ENCODE data around the gene CDH5.
A peak's percentile ranks its signal among the peaks of the same experiment; 100 is the strongest.

CDH5 gene

DNA sequence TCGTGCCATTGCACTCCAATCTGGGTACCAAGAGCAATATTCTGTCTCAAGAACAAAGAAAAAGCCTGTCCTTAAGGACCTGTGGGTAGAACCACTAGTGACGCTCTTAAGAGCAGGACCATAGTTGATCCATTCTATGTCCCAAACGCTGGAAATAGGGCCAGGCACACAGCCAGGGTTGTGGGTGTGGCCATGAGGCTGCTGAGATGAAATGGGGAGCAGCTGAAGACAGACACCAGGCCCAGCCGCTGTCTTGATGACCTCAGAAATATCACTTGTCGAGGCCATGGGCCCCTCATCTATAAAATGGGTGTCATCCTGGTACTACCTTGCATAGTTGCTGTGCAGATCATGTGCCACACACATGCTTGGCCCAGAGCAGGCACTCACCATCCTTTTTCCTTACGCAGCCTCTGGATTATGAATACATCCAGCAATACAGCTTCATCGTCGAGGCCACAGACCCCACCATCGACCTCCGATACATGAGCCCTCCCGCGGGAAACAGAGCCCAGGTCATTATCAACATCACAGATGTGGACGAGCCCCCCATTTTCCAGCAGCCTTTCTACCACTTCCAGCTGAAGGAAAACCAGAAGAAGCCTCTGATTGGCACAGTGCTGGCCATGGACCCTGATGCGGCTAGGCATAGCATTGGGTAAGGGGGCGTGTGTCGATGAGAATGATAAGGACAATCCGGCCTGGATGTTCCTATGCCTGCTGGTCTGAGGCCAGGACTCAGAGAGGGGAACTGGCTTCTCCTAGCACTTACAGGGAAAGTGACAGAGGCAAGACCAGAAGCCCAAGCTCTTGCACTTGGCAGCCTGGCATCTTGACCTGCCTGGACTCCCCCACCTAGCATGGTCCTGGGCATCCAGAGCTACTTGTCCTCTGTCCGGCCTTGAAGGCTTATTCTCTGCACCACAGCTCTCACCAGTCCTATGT, 25.5 kb downstream of the CDH5 start:
- DNase-seq (ENCODE audit: low read depth): no peak

DNA sequence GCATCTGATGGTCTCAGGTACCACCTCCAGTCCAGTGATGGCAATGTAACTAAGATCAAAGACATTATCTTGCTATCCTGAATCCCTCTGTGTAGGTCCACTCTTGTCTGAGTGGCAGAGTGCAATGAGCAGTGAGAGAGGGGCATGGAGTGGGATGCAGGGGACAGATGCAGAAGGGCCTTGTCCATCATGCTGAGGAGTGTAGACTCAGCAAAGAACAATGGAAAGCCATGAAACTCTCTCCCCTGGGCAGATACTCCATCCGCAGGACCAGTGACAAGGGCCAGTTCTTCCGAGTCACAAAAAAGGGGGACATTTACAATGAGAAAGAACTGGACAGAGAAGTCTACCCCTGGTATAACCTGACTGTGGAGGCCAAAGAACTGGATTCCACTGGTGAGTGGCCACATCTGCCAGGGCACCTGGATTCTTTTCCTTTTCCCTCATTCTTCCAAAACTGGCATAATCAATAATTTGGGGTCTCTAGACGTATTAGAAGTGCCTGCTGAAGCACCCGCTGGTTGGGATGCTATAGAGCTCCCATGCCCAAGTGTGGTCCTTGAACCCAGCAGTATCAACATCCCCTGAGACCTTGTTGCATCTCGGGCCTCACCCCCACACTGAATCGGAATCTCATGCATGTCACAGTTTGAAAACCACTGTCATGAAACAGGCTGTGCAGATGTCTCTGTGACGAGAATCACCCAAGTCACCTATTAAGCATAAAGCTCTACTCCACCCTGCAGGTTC, 29.5 kb downstream of the CDH5 start:
- no peak for DNase-seq (ENCODE audit: low read depth)

DNA sequence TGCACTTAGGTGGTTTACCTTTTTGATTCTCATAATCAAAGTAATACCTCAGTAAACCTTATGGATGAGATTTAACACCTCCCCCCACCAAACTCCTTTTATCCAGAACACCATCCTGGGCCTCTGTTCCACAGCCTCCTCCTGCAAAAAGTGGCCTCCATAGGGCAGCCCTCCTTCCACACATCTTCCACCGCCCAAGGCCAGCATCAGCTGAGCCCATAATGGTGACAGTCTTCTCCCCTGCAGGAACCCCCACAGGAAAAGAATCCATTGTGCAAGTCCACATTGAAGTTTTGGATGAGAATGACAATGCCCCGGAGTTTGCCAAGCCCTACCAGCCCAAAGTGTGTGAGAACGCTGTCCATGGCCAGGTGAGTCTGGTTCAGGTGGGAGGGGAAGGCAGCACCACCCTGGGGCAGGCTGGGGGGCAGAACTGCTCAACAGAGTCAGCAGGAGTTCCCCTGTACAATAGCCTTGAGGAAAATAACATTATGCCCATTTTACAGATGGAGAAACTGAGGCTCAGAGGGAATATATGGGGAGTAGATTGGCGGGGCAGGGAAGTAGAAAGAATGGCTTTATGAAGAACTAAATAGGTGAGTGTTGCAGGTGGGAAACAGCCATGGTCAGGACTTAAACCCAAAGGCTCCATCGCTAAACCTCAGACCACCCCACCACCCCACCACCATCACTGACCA, 31.4 kb downstream of the CDH5 start:
- DNase-seq (ENCODE audit: low read depth): no peak

DNA sequence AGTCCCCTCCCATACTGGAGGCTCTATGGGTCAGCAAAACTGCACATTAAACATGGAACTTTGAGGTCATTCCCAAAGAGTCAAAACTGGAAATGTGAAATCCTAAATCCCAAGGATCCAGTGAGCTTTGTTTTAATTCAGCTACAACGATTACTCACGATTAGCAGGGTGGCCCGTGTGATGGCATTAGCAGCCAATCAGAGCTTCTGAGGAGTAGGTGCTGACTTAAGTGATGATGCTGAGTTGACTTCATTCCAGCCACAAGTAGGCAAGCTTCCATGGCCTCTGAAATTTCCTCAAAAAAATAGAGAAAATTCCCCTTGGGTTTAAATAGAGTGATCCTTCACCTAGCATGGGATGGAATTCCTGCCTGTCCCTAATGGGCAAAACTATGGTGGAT, 32.5 kb downstream of the CDH5 start:
- peak; percentile 12 for DNase-seq (ENCODE audit: low read depth)

DNA sequence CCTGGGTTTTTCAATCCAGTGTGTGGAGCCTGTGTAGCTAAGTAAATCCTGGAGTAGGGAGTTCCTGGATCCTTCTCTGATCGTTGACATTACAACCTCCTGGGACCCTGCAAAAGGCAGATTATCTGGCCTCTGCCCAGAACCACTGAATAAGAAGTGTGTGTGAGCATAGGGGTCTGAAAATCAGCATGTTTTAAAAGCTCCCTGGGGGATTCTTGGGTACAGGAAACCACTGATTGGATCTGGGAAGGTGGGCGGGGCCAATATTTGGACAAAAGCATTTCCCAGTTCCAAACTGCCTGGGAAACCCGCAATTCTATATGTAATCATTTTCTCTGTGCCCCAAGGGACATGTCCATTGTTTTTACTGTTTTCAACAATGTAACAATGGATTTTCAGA, 33.4 kb downstream of the CDH5 start:
- DNase-seq (ENCODE audit: low read depth): no peak

DNA sequence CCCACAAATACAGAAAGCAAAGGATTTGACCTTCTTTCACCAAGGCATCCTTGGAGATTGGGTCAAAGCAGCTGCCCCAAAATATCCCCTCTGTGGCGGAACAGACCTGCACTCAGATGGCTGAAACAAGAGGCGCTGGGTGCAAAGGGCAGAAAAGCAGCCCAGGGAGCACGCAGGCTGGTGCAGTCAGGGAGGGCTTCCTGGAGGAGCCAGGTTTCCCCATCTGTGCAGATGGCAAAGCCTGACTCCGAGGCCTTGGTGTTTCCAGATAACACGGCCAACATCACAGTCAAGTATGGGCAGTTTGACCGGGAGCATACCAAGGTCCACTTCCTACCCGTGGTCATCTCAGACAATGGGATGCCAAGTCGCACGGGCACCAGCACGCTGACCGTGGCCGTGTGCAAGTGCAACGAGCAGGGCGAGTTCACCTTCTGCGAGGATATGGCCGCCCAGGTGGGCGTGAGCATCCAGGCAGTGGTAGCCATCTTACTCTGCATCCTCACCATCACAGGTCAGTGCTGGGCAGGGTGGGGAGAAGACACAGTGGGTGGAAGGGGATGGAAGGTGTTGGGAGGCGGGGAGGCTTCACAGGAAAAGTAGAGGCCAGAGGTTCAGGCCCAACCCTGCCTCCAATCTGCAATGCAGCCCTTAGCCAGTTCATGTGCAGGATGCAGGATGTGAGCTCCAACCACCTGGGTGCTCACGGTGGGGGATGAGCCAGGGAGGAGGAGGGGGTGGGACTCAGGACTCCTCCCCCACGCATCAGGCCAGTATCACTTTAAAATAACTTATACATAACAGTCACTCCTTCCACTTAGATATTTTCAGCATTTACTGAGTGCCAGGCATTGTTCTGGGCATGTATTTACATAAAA, 34.3 kb downstream of the CDH5 start:
- no peak for DNase-seq (ENCODE audit: low read depth)

DNA sequence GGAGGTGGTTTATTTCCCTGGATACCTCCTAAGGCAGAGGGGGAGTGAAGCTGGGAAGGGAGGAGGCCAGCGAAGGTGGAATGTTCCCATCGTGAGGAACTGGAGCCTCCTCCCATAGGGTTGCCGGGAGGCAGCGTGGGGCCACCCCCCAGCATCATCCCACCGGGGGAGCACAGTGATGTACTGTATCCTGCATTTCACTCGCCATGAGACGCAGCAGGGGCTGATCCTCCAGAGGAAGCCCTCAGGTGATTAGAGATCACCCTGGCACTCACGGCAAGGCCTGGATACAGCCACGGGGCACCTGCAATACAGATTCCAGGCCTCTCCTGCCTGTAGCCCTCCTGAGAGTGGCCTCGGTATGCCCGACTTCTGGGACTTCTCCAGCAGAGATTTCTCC, 35.1 kb downstream of the CDH5 start:
- DNase-seq (ENCODE audit: low read depth): no peak

DNA sequence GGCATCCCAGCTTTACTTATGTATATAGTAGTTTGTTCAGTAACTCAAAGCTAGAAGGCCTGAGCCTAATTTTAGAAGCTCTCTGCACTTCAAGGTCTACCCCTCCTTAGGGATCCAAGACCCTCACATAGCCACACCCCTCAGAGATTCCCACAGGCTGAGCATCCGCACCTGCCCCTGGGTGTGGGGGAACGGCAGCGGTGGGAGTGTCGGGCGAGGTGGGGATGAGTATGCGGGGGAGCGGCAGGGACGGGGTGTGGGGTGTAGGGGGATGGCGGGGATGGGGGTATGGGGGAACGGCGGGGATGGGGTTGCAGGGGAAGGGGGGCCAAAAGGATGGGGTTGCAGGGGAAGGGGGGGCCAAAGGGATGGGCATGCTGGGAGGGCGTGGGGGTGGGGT, 35.7 kb downstream of the CDH5 start:
- no peak for DNase-seq (ENCODE audit: low read depth)

DNA sequence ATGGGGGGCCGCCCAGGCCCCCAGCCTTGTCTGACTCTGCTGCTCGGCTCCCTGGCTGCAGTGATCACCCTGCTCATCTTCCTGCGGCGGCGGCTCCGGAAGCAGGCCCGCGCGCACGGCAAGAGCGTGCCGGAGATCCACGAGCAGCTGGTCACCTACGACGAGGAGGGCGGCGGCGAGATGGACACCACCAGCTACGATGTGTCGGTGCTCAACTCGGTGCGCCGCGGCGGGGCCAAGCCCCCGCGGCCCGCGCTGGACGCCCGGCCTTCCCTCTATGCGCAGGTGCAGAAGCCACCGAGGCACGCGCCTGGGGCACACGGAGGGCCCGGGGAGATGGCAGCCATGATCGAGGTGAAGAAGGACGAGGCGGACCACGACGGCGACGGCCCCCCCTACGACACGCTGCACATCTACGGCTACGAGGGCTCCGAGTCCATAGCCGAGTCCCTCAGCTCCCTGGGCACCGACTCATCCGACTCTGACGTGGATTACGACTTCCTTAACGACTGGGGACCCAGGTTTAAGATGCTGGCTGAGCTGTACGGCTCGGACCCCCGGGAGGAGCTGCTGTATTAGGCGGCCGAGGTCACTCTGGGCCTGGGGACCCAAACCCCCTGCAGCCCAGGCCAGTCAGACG, 36.2 kb downstream of the CDH5 start:
- no peak for DNase-seq (ENCODE audit: low read depth)

DNA sequence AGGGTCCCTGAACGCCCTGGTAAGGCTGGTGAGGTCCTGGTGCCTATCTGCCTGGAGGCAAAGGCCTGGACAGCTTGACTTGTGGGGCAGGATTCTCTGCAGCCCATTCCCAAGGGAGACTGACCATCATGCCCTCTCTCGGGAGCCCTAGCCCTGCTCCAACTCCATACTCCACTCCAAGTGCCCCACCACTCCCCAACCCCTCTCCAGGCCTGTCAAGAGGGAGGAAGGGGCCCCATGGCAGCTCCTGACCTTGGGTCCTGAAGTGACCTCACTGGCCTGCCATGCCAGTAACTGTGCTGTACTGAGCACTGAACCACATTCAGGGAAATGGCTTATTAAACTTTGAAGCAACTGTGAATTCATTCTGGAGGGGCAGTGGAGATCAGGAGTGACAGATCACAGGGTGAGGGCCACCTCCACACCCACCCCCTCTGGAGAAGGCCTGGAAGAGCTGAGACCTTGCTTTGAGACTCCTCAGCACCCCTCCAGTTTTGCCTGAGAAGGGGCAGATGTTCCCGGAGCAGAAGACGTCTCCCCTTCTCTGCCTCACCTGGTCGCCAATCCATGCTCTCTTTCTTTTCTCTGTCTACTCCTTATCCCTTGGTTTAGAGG, 37.1 kb downstream of the CDH5 start:
- DNase-seq (ENCODE audit: low read depth): no peak

DNA sequence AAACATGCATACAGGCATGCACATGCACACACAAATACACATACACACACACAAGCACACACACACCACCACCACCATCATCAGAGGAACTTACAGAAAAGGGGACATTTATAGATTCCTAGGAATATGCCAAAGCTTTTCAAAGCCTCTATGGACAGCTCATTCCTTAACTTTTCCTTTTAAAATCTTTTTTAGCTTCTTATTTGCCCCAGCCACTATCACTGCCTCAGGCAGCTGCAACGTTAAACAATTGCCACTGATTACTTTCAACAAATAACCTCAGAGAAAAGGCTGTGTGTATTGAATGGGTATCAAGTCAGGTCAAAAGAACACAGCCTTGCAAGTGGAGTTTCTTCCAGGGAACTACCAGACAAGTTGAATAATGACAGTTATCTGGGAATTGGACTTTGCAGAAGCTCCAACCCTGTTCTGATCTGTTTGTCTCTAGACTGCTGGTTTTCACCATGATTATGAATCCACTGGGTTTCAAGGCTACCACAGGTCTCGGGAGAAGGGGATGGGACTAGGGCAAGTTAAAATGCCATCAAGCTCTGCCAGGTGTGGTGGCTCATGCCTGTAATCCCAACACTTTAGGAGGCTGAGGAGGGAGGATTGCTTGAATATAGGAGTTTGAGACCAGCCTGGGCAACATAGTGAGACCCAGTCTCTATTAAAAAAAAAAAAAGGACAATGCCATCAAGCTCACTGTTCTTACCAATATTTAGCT, 38.7 kb downstream of the CDH5 start:
- DNase-seq (ENCODE audit: low read depth): no peak

DNA sequence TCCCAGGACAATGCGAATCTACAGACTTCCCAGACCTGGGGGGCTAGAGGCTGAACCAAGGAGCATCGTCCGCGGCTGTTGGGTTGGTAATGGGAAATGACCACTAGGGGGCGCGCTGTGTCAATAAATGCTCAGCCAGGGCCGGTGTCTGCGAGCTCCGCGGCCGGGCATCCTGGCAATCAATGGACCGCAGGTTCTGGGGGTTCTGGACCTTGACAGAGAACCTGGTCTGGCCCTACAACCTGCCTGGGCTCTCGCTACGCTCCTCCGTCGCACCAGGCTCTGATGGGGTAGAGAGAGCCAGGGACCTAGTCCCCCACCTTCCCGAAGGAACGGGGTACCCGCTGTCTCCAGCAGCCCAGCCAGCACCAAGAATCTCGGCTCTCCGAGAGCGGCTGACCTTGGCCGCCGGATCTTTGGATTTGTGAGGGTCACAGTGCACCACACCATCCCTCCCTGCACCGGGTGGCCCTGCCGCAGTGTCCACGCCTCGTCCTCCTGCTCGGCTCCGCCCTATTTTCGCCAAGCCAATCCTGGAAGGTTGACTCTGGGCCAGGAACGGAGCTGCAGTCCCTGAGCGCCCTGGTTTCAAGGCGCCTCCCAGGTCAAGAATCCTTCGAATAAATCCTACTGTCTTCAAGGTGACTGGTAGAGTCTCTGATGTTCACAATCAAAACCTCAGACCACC, 40.2 kb downstream of the CDH5 start:
- peak; percentile 58 for DNase-seq (ENCODE audit: low read depth)

DNA sequence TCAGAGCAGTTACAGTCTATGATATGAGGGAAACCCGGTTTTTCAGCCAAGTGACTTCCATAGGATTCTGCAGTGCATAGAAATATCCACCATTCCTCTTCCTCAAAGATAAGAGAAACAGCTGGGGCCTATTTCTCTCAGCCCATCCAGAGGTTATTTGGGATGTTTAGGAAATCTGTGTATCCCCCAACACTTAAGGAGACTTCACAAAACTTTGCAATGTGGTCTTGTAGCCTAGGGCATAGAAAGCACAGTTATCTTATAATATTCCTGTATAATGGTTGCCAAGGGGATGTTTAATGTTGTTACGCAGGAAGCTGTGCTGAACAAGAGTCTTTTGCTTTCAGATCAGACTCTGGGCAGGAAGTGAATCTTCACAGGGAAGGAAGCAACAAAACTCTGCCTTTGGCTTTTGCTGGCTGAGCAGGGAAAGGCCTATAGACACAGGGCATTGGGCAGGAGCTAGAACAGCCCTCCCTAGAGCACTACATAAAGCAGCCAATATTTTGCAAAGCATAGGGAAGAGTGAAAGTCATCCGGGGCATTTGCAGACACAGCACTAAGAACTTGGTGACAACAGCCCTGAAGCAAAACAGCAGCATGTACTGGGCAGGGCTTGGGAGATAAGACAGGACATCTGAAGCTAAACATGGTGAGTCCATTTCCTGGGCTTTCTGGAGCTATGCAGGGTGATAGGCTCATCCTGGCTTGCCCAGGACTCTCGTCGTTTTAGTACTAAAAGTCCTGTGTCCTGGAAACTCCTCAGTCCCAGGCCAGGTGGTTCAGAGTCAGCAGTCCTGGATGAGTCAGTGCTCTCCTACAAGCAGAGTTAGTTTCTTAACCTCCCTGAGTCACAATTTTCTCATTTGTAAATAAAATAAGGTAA, 41.9 kb downstream of the CDH5 start:
- peak; percentile 91 for DNase-seq (ENCODE audit: low read depth)

DNA sequence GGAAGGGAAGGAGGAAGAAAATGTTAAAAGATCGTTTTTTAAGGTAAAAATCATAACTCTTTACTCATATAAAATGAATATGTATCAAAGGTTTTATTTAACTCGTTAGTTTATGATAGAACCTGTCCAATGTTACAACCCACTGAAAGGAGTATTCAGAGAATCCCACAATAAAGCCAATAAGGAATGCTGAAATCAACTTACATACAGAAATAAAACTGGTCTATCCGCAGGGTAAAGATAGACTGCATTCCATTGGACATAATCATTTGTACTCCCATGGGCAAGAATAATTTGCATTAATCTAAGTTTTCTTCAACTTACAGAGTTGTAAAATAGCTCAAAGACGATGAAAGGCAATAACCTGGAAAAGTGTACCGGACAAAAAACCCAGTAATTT, 42.7 kb downstream of the CDH5 start:
- DNase-seq (ENCODE audit: low read depth): peak; percentile 81

DNA sequence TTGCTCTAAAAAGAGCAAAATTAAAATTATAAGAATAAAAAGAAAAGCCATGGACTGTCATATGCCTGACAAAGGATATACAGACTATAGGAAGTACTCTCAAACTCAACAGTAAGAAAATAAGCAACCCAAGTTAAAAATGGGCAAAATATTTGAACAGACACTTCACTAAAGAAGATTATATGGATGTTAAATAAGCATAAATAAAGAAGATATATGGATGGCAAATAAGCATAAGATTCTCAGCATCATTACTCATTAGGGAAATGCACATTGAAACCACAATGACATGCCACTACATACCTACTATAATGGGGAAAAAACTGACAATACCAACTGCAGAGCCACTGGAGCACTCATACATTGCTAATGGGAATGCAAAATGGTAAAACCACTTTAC, 45.7 kb downstream of the CDH5 start:
- DNase-seq (ENCODE audit: low read depth): no peak

DNA sequence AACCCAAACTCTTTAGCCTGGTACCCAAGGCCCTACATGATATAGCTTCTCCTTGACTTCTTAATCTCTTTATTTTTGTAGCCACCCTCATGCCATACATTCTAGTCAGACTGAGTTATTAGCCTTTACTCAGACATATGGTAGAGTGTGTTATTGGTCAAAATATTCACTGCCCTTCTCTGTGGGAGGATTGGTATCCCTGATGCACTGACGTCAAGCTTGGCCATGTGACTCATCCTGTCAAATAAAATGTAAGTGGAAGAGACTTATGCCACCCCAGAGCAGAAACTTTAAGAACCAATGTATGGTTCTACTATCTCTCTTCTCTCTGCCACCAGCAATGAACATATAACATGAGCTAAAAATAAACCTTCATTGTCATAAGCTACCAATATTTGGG, 48.4 kb downstream of the CDH5 start:
- DNase-seq (ENCODE audit: low read depth): peak; percentile 34

DNA sequence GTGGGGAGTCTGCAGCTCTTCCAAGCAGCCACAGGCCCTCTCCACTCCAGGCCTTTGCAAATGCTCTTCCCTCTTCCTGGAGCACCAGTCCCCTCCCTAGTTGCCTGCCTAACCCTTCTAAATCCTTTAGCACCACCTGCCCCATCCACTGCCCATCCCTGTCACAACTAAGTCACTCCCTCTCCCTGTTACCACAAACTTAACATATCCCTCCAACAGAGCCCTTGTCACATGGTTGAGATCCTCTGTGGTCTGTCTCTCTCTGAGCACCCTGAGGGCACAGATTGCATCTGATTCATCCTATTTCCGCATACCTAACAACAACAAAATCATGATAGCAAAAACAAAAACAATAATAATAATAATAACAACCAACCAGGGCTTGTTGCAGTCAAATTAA, 49.6 kb downstream of the CDH5 start:
- DNase-seq (ENCODE audit: low read depth): no peak

DNA sequence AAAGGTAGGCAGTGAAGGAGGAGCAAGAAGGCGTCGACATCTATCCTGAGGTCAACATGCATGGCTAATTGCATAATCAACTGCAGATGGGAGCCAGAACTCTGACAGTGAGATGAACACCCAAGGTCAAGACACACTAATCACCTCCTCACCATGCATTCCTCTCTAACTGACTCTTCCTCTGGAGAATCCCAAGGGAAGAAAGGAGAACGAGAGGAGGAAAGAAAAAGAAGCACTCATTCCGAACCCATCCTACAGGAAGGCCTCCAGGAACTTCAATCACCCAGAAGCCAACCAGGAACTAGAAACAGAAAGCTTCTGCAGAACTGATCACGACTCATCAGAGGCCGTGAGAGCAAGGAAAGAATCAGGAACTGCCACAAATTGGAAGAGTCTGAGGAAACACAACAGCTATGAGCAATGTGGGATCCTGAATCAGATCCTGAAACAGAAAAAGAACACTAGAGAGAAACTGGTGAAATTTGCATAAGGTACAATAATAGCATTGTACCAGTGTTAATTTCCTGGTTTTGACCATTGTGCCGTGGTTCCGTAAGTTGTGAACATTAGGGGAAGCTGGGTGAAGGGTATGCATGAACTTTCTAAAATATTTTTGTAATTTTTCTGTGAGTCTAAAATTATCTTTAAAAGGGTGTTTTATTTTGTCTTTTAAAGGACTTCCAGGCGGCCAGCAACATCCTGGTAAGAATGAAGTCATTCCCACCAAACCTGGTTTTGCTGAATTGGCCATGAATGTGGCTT, 50.6 kb downstream of the CDH5 start:
- peak; percentile 19 for DNase-seq (ENCODE audit: low read depth)
